K562 (cell line): ENCODE measurements around the gene RBPJ. TPM values are rescaled to one million over a fixed set of nuclear protein-coding genes. Genes with fewer than 3 reads are reported as not detected.

Experiments
- ATAC-seq: fragments of 200-7000 bp; cut with Tn5 transposase; 3 replicates; pipeline ENCODE4 v1.9.1; 2020; ENCODE audit warnings: moderate library complexity
- BruUV-seq: library from RNA; stranded (reverse); fragments of 400-500 nt; replicated peaks from 2 replicates; lab custom pipeline; 2021; lab: Mats Ljungman, UMichigan
- CTCF ChIA-PET: fragments of 300-600 bp; formaldehyde crosslinking; extraction: SDS; loops from one replicate; lab custom pipeline; 2021; ENCODE audit warnings: low intra/inter-chr PET ratio; lab: Yijun Ruan, JAX
- POLR2A ChIA-PET: fragments of 300-600, 350-650 bp; sonication (Branson Sonifier 250); formaldehyde crosslinking; extraction: SDS; loops from one replicate; lab custom pipeline; 2021; ENCODE audit warnings: antibody characterized with exemption, inconsistent platforms; lab: Yijun Ruan, JAX
- DNase-seq, 4 experiments: peaks; one replicate each; pipeline versions ENCODE4 v3.0.0 to v3.0.0-alpha.2; 2011 to 2018; ENCODE audit warnings: low spot score in 3 of 4, mixed read lengths in 3 of 4; ENCODE audit errors: extremely low read depth in 1 of 4
- FAIRE-seq: peaks from 2 replicates; lab custom pipeline; 2011; peaks lifted over from hg19 to GRCh38; lab: Jason Lieb, UNC
- H2AFZ ChIP-seq: 2 replicates; pipeline ENCODE4 v1.6.0; 2011; ENCODE audit warnings: low read depth, low read length, control low read depth, inconsistent platforms
- H3K27ac ChIP-seq: fragments of 200-600 bp; 3 replicates; pipeline ENCODE4 v1.8.0; 2011; ENCODE audit warnings: low read depth, mild to moderate bottlenecking, control low read depth, inconsistent platforms, low read length, moderate library complexity, mixed read lengths; ENCODE audit errors: extremely low read depth
- H3K27me3 ChIP-seq, 2 experiments: fragments of 300-600 bp in 1 of 2; 2 replicates in 1 of 2; 3 replicates in 1 of 2; pipeline versions ENCODE4 v1.6.0 to v1.8.0; 2011; ENCODE audit warnings: inconsistent platforms in 2 of 2, low read length in 2 of 2, mild to moderate bottlenecking in 1 of 2, mixed read lengths in 1 of 2, moderate library complexity in 1 of 2; ENCODE audit not compliant: control insufficient read depth in 2 of 2, insufficient read depth in 2 of 2
- H3K36me3 ChIP-seq: fragments of 300-600 bp; 3 replicates; pipeline ENCODE4 v1.8.0; 2011; ENCODE audit warnings: mild to moderate bottlenecking, low read length, inconsistent platforms; ENCODE audit not compliant: control insufficient read depth, insufficient read depth
- H3K4me1 ChIP-seq, 2 experiments: fragments of 200-600 bp in 1 of 2; replicated peaks in 1 of 2; 2 replicates in 1 of 2; 3 replicates in 1 of 2; pipeline versions ENCODE4 v1.5.1 to v1.8.0; 2011; ENCODE audit warnings: inconsistent platforms in 2 of 2, low read length in 2 of 2, mild to moderate bottlenecking in 1 of 2, mixed read lengths in 1 of 2, moderate library complexity in 1 of 2; ENCODE audit not compliant: control insufficient read depth in 2 of 2, insufficient read depth in 2 of 2
- H3K4me2 ChIP-seq: 2 replicates; pipeline ENCODE4 v1.6.1; 2011; ENCODE audit warnings: low read length, control low read depth, inconsistent platforms, mixed read lengths; ENCODE audit not compliant: insufficient read depth
- H3K4me3 ChIP-seq: fragments of 200-600 bp; sonication (generic), shearing (Covaris generic); 2 replicates; pipeline ENCODE4 v1.5.1; 2016; ENCODE audit warnings: control low read depth, inconsistent platforms
- H3K79me2 ChIP-seq: fragments of 200-600 bp; 3 replicates; pipeline ENCODE4 v1.8.0; 2011; ENCODE audit warnings: low read length, inconsistent platforms; ENCODE audit not compliant: control insufficient read depth, insufficient read depth
- H3K9ac ChIP-seq, 2 experiments: 2 replicates each; pipeline versions ENCODE4 v1.6.0 to v1.6.1; 2011; ENCODE audit warnings: low read depth in 2 of 2, low read length in 2 of 2, control low read depth in 1 of 2, inconsistent platforms in 1 of 2, mild to moderate bottlenecking in 1 of 2, mixed read lengths in 1 of 2; ENCODE audit not compliant: insufficient read depth in 1 of 2
- H3K9me1 ChIP-seq: one replicate; pipeline ENCODE4 v1.6.0; 2011; ENCODE audit warnings: inconsistent platforms, mild to moderate bottlenecking, low read length, moderate library complexity; ENCODE audit not compliant: control insufficient read depth, insufficient read depth
- H3K9me3 ChIP-seq: replicated peaks from 2 replicates; pipeline ENCODE4 v1.5.1; 2011; ENCODE audit warnings: low read depth, low read length, inconsistent platforms; ENCODE audit not compliant: control insufficient read depth, insufficient read depth
- H4K20me1 ChIP-seq: replicated peaks from 2 replicates; pipeline ENCODE4 v1.6.1; 2011; ENCODE audit warnings: low read length, inconsistent platforms, mixed read lengths; ENCODE audit not compliant: control insufficient read depth, insufficient read depth
- FOXJ2 ChIP-seq: fragments of 200-800 bp; sonication (Bioruptor generic); IDR thresholded peaks from 2 replicates; pipeline ENCODE4 v1.6.1; 2016; ENCODE audit warnings: missing genetic modification characterization, missing compliant biosample characterization
- HOXB6 ChIP-seq: fragments of 250-450 bp; sonication (Bioruptor Pico); IDR thresholded peaks from 2 replicates; pipeline ENCODE4 v1.5.1; 2022; ENCODE audit warnings: mild to moderate bottlenecking, borderline replicate concordance
- NR4A1 ChIP-seq, 2 experiments: fragments of 250-450 bp in 1 of 2; fragments of 450-650 bp in 1 of 2; sonication (Bioruptor Pico) in 1 of 2; IDR thresholded peaks; 2 replicates each; pipeline versions ENCODE4 v1.4.0 to v1.6.1; 2016 to 2020; ENCODE audit warnings: mild to moderate bottlenecking in 2 of 2, missing compliant biosample characterization in 1 of 2, missing genetic modification characterization in 1 of 2, moderate library complexity in 1 of 2
- PTBP1 ChIP-seq: fragments of 200-400 bp; formaldehyde crosslinking; IDR thresholded peaks from 2 replicates; pipeline ENCODE4 v1.6.1; 2017; ENCODE audit warnings: low read depth, low read length
- SFPQ ChIP-seq: fragments of 200-400 bp; formaldehyde crosslinking; IDR thresholded peaks from 2 replicates; pipeline ENCODE4 v1.6.1; 2017; ENCODE audit warnings: mild to moderate bottlenecking, low read depth, low read length, moderate library complexity
- TARDBP ChIP-seq: fragments of 450-650 bp; IDR thresholded peaks from 2 replicates; pipeline ENCODE4 v1.6.1; 2016
- WGBS: fragments of 100-300 bp; shearing (Covaris generic); methylation state at CpG from one replicate; pipeline ENCODE4 v1.1.6; 2016; ENCODE audit warnings: low coverage, mixed read lengths; ENCODE audit not compliant: insufficient coverage; ENCODE audit errors: missing lambda C conversion rate; 5-methylcytosine and 5-hydroxymethylcytosine counted together
- in situ Hi-C: fragments of 300-500 bp; cut with MboI; formaldehyde crosslinking; loops from 4 replicates; pipeline ENCODE4 v1.15.0; 2018; ENCODE audit warnings: inconsistent platforms, mixed read lengths
- intact Hi-C: fragments of 100-400 bp; cut with micrococcal nuclease; formaldehyde crosslinking; loops from 2 replicates; pipeline ENCODE4 v1.14.2; 2022
- polyA plus RNA-seq, 8 experiments: library from polyadenylated mRNA; depleted of rRNA in 4 of 8; stranded (reverse) in 5 of 8; unstranded in 3 of 8; fragments of >200 nt; fragmentation: Nextera tagmentation in 2 of 8; fragmentation: Illumina TruSeq in 1 of 8; extraction: Ambion mirVana in 2 of 8; extraction: Trizol in 1 of 8; gene quantifications; 2 replicates each; pipeline versions ENCODE4 v1.2.1 to v1.2.3, GENCODE V29; 2011 to 2014; ENCODE audit warnings: inconsistent platforms in 1 of 8, missing spikeins in 1 of 8
- total RNA-seq, 7 experiments: library from RNA; depleted of rRNA in 6 of 7; stranded (reverse); fragments of >200 nt in 6 of 7; fragmentation: Illumina TruSeq in 2 of 7; extraction: Trizol in 2 of 7; gene quantifications; 2 replicates each; pipeline versions ENCODE4 v1.2.1 to v1.2.3, GENCODE V29; 2011 to 2021; ENCODE audit warnings: low replicate concordance in 1 of 7

Gene RBPJ
- total and polyA plus RNA-seq, 9 of the 15 experiments (the other 6 are each of a cell fraction or from before 2014, with no cell fraction given) = 17.2 to 49.4 (median 33.8) TPM

- in situ Hi-C loops = loop anchor here (25.0 kb wide), 1 partner anchor 359 kb away; no protein-coding TSS in a partner anchor
- H3K9me1 ChIP-seq = no peaks in the 10 kb centered on the region
- FAIRE-seq (no peak), DNase-seq (no peak), ATAC-seq (no peak)
- H3K36me3 ChIP-seq = peaks cover 39% of the 10 kb centered on the region; the same call in 2 of the 3 replicates
- H3K4me1 ChIP-seq = no peaks in the 10 kb centered on the region
- no peak overlapping the region for H3K4me2 ChIP-seq
- no peak overlapping the region for H3K9ac ChIP-seq
- TF ChIP-seq FOXJ2 (tag) (no peak), NR4A1 (CRISPR knock-in tag; IDR thresholded peaks at IDR 0.05) (no peak), NR4A1 (tag; IDR thresholded peaks at IDR 0.05) (no peak), HOXB6 (CRISPR knock-in tag) (no peak), TARDBP (no peak), SFPQ (no peak), PTBP1 (no peak)
- no peaks in the 10 kb centered on the region for H3K79me2 ChIP-seq
- 79% methylated on average over 1 of the region's 1 CpG for WGBS
- POLR2A ChIA-PET = no interaction called here
- H3K4me3 ChIP-seq = no peak overlapping the region
- no peaks in the 10 kb centered on the region for H3K9me3 ChIP-seq
- no TSS peak for BruUV-seq
- H4K20me1 ChIP-seq = no peaks in the 10 kb centered on the region
- H3K27me3 ChIP-seq = no peaks in the 10 kb centered on the region
- no peak overlapping the region for H2AFZ ChIP-seq
- CTCF ChIA-PET = no interaction called here
- intact Hi-C loops = no loop called here
- H3K27ac ChIP-seq = no peak overlapping the region
Observed at GRCh38 chr4:26420913-26421312, 100.1 kb downstream of the RBPJ start.
